NCI-H1694 (cell line): Measurements from ENCODE around the gene ABCB8.
A peak's percentile ranks its signal among the peaks of the same experiment; 100 is the strongest.

Source experiments
- DNase-seq: peaks from one replicate; lab custom pipeline; 2025; lab: John Stamatoyannopoulos, UW

ABCB8 gene

DNA sequence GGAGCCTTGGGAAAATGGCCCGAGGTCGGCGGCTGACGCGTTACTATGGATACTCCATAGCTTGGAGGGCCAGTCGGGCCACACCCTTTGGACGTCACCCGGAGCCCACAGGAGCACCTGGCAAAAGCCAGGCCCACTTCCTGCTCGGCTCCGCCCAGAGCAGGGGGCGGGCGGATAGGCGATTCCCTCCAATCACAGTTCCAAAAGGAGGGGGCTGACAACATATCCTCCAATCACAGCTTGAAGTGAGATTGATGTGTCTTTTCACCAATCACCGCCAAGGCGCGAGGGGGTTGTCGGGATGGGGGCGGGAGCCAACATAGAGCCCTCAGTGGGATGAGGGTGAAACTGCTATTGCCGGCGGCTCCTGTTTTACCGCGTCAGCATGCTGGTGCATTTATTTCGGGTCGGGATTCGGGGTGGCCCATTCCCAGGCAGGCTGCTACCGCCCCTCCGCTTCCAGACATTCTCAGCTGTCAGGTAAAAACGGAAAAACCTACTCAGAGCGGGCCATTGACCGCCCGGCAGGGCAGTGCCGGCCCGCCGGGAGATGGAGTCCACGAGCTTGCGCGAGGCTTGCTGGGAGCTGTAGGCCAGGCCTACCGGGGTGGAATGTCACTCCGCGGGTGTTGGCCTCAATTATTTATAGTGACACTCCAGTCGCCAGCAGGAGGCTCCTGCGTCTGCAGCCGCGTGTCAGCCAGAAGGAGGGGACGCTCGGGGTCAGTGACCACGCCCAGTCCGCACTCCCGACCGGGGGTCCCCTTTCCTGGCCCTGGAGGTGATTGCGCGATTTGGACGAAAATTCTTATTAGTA is at the start of gene ABCB8:
ABCB8 (plus strand) TSS at position 320 of the 817 bp plus-strand sequence; CDS start at position 386, 66 bp downstream.
- peak; percentile 100 for DNase-seq

- no peak for DNase-seq
Observed at GRCh38 chr7:150979713-150980390, 48.4 kb upstream of the ABCB8 start.

DNA sequence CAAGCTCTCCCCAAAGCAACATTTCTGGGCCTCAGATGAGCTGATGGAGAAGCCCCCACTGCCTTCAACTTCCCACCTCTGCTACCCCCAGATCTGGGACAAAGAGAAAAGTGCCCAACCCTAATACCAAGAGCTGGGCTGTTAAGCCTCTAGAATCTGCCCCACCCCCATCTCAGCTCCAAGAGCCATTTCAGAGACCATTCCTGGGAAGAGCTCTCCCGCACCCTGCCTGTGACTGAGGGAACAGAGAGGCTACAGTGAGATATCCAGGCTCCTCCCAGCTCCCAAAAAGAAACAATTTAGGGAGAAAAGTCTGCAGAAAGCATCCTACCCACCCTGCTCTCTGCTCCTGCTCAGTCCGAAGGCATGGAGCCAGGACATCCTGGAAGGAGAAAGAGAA is 47.6 kb upstream of the ABCB8 start:
- peak; percentile 55 for DNase-seq

DNA sequence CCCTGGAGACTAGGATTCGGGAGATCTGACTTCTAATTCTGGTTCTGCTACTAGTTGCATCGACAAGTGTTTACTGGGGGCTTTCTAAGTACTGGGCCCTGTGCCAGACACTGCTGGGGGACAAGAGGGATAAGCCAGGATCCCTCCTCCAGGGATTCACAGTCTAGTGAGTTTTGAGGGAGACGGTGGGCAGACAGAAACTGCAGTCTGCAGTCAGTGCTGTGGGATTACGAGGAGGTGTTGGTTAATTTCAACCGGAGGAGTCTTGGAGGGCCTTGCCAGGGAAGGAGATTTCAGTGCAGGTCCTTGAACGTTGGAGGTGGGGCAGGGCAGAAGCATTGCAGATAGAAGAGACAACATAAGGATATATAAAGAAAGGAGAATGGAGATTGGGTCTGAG is 46.6 kb upstream of the ABCB8 start:
- DNase-seq = no peak

DNA sequence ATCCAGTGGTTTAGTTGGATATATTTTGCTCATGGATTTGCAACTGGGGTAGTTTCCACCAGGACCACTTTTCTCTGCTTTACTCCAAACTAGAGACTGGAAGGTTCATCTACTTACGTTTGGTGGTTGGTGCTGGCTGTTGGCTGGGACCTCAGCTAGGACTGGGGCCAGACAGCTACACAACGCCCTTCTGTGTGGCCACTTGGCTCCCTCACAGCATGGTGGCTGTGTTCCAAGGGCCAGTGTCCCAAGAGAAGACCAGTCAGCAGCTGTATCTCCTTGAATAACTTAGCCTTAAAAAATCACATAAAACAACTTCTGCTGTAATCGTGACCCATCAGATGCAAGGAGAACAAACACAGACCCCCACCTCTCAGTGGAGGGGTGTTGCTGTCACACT is 45.9 kb upstream of the ABCB8 start:
- no peak for DNase-seq

GRCh38 chr7:150983893-150984368 is 44.3 kb upstream of the ABCB8 start:
- DNase-seq = no peak

DNA sequence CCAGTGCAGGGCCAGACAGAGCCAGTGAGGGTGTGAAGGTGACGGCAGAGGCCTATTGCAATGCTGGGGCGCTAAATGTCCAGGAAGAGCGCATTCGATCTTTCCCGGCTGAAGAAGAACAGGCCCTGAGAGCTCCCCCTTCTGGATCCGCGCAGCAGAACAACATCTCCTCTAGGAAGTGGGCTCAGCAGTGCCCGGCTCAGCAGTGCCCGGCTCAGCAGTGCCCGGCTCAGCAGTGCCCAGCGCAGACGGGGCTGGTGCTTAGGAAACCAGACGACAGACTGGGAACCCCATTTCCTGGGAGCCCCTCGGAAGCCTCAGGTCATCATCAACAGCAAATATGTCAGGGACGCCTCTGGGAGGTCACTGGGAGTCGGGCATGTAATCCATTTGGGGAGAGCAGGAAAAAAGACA is 42.1 kb upstream of the ABCB8 start:
- DNase-seq = peak; percentile 86

GRCh38 chr7:150986556-150986955 is 41.7 kb upstream of the ABCB8 start:
- DNase-seq = no peak

DNA sequence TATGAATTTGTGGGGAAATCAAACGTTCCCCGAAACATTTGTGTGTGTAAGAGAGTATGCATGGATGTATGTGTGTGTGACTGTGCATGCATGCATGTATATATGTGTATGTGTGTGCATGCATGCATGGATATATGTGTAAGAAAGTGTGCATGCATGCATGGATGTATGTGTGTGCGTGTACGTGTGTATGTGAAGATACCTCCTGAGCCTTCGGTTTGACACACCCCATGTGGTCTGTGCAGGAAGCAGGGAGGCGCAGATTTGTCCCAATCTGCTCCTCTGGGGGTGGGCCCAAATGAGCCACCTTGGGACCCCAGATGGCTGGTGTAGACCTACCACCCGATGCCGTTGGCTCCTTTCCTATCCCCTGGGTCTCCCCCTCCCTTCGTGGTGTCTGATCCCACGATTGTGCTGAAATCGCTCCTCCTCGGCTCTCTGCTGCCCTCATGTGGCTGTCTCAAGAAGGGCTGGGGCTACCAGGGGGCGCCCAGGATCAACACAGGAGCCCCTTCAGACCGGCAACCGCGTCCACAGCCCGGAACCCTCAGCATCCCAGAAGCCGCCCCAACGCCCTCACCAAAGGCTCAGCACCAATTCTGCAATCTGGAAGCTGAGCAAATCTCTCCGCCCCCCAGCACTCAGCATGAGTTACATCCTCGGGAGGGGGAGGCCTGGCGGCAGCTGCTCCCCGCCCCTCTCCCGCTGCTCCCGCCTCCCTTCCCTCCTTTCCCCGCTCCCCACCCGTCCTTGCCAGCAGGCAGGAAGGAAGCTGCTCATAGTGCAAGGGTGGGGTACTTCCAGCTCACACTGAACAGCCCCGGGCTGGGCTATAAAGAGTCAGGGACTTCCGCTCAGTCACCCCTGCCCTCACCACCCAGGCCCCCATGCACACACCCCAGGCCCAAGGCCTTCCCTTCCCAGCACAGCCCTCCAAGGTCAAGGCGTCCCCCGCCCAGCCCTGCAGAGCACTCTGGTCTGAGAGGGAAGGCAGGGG is 39.7 kb upstream of the ABCB8 start:
- DNase-seq = peak; percentile 95

GRCh38 chr7:150989456-150989855 is 38.8 kb upstream of the ABCB8 start:
- no peak for DNase-seq

DNA sequence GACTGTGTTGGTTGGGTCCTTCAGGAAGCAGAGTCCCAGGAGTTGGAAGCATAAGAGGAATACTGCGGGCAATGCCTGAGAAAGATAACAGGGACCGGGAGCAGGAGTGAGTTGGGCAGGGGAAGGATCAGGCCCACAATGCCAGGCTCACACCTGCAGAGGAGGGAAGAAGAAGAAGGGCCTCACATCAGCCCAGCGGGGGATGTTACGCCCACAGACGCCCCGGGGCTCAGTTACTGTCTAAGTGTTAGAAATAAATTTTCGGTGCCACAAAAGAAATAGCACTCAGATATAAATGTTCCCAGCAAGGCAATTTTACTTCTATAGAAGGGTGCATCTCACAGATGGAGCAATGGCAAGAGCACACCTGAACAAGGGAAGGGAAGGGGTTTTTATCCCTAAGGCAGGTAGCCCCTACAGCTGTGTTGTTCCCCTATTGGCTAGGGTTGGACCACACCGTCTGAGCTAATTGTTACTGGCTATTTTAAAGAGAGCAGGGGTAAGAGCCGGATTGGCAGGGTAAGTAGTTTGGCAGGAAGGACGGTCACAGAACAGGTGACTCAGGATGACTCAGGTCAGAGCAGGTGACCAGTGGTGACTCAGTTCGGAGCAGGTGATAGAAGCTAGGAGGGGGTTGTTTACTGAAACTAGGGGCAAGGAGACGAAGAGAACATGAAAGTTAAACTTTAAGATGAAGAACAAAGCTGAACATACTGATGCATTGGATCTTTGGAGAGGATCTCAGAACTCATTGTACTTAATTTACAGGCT is 37.6 kb upstream of the ABCB8 start, which contains the start of gene NOS3:
NOS3 (plus strand) TSS at position 602 of the 771 bp plus-strand sequence. CDS start 2,787 bp downstream, outside the sequence.
- DNase-seq = no peak

GRCh38 chr7:150992051-150992640 is 36.1 kb upstream of the ABCB8 start:
- no peak for DNase-seq

DNA sequence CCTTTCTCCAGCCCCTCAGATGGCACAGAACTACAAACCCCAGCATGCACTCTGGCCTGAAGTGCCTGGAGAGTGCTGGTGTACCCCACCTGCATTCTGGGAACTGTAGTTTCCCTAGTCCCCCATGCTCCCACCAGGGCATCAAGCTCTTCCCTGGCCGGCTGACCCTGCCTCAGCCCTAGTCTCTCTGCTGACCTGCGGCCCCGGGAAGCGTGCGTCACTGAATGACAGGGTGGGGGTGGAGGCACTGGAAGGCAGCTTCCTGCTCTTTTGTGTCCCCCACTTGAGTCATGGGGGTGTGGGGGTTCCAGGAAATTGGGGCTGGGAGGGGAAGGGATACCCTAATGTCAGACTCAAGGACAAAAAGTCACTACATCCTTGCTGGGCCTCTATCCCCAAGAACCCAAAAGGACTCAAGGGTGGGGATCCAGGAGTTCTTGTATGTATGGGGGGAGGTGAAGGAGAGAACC is 35.4 kb upstream of the ABCB8 start:
- DNase-seq = no peak

GRCh38 chr7:150993511-150993910 is 34.7 kb upstream of the ABCB8 start:
- no peak for DNase-seq

DNA sequence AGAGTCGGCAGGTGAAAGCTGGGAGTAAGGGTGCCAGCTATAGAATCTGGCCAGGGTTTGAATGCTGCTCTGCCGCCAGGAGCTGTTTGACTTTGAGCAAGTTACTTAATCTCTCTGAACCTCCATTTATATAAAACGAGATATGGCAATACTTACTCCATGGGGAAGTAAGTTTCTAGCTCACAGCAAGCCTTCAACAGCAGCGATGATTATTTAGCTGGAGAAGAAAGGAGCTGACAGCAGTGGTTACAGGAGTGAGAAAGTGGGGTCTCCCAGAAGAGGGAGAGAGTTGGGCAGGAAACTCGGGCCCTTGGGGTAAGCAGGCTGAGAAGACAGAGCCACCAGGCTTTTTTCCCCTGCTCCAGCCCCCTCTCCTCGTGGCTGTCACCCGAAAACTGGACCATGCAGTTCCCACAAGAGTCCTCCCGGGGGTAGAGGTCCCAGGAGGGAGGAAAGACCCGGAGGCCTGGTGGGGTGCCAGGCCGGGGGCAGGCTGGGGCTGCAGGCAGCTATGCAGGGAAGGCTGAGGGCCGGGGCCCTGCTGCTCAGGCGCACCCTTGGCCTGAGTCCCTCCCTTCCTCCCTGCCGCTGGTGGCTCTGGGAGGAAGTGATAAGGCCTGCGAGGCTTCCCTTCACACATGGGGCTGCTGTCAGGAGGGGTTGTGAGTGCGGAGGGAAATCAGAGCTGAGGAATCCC is 34.0 kb upstream of the ABCB8 start:
- no peak for DNase-seq

- DNase-seq = no peak
Observed at GRCh38 chr7:150994838-150995510, 33.3 kb upstream of the ABCB8 start.

DNA sequence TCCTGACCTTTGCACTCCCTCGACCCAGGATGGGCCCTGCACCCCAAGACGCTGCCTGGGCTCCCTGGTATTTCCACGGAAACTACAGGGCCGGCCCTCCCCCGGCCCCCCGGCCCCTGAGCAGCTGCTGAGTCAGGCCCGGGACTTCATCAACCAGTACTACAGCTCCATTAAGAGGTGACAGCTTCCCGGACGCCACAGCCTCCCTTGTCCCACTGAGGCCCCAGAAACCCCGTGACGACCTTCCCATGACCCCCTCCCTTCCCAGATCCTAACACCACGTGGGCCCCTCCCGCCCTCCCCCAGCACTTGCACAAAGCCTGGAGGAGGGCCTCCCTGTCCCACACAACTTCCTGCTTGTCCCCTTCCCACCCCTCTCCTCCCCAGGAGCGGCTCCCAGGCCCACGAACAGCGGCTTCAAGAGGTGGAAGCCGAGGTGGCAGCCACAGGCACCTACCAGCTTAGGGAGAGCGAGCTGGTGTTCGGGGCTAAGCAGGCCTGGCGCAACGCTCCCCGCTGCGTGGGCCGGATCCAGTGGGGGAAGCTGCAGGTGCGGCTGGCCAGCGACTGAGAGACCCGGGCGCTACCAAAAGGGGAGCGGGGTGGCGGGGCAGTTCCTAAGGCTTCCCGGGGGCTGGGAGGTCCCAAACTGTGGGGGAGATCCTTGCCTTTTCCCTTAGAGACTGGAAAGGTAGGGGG is 31.7 kb upstream of the ABCB8 start:
- DNase-seq = no peak

DNA sequence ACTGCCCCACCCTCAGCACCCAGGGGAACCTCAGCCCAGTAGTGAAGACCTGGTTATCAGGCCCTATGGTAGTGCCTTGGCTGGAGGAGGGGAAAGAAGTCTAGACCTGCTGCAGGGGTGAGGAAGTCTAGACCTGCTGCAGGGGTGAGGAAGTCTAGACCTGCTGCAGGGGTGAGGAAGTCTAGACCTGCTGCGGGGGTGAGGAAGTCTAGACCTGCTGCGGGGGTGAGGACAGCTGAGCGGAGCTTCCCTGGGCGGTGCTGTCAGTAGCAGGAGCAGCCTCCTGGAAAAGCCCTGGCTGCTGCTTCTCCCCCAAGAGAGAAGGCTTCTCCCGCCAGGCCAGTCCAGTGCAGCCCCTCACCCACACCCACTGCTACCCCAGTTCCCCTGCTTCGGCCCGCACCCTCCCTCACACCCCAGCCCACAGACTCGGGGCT is 31.2 kb upstream of the ABCB8 start:
- no peak for DNase-seq

DNA sequence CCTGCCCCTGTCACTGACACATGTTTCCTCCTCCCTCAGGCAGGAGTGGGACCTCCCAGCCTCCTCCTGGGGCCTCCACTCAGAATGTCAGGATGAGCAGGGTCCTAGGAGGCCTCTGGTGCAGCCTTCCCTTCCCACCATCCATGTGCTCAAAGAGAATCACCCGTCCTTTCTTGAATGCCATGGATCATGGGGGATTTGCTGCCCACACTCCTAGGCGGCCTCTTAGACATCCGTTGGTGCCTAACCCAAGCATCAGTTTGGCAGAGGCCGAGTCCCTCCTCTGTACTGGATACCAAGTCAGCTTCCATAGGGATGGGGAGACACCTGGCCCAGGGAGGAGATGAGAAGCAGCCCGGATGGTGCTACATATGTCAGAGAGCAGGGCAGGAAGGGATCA is 30.4 kb upstream of the ABCB8 start:
- no peak for DNase-seq
